Ammon's horn (tissue), 1 donor: ENCODE data around the gene MAGIX.
A peak's percentile ranks its signal among the peaks of the same experiment; 100 is the strongest.
"Not testable (repeated sequence)": the region's sequence is repeated elsewhere in the genome, so short reads cannot be mapped to it uniquely, and the experiment has no call there.

Experiments used
- DNase-seq: peaks from one replicate; pipeline ENCODE4 v3.0.0-alpha.2; 2016; ENCODE audit warnings: low spot score

MAGIX gene

DNA sequence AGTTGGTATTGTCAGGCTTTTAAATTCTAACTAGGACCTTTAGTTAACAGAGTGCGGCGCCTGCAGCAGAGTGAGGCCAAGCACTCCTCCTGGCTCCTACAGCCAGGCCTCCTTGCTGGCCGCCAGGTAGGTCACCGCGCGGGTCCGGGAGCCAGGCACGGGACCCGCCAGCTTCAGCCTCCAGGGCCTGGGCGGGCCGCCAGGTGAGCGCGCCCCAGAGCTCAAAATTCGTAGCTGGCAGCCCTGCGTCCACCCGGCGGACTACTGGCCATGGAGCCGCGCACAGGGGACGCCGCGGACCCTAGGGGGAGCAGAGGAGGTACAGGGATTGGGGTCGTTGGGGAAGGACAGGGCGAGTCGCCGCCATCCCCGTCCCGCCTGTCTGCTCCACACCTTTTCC lies at the start of gene MAGIX:
Gene MAGIX, plus strand, starts transcription at position 139 of the 400 bp plus-strand sequence. Its CDS starts 132 bp downstream, at position 271.
- no peak for DNase-seq

DNA sequence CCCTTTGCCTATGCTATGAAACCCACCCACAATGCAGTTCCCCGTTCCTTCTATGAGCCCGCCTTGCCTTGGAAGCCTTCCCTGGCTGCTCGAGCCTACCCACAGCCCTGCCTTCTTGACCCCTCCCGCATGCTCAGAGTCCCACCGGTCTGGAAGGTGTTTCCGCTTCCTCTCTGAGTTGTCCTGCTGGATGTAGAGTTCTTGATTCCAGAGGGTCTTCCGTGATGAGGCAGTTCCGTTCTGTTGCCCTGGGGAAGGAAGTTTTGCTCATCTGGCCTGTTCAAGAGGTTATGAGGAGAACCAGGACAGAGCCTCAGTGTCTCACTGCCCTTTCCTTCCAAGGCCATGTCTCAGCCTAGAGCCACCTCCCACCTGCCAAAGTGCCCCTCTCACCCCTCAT lies 46.5 kb upstream of the MAGIX start:
- DNase-seq, result no peak

DNA sequence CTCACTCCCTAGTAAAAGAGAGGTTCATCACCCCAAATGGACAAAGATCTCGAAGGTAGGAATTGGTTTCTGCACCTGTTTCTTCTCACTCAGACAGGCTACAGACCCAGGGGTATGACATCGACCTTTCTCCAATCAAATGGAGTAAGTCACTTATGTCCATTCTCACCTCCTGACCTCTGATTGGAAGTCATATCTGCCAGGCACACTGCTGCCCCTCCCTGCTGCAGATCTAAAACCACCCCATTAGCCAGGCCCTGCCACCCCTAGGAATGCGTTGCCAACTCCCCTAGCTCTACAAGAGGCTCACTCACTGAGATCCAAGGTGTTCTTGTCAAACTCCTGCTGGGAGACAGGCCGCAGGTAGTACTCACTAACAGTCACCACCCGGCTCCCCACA lies 45.8 kb upstream of the MAGIX start:
- DNase-seq, result no peak

DNA sequence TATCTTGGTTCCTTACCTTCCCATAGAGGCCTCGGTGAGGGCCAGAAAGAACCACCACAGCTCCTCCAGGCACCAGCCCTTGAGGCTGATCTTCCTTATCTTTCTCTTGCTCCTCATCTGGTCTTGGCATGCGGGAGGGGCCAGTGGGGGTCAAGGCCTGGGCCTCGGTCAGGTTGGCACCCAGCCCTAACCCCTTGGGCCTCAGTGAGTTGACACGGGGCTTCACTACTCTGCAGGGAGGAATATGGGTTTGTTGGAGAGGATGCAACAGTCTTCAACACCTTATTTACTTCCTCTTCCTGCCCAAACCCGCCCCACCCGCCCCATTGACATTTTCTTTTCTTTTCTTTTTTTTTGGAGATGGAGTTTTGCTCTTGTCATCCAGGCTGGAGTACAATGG lies 45.0 kb upstream of the MAGIX start:
- no peak for DNase-seq

DNA sequence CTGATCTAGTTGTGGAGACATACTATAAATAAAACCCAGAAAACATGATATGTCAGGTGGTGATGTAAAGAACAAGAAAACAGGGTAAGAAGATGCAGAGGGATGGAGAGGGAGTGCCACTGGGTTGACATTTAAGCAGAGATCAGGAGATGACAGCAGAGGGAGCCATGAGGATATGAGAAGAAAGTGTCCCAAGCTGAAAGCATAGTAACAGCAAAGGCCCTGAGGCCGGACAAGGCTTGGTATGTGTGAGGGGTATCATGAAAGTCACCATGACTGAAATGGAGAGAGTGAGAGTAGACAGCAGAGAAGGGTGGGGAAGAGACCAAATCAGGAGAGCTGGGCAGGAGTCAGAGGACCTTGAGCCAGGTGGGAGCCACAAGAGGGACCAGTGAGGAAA lies 42.5 kb upstream of the MAGIX start:
- no peak for DNase-seq

DNA sequence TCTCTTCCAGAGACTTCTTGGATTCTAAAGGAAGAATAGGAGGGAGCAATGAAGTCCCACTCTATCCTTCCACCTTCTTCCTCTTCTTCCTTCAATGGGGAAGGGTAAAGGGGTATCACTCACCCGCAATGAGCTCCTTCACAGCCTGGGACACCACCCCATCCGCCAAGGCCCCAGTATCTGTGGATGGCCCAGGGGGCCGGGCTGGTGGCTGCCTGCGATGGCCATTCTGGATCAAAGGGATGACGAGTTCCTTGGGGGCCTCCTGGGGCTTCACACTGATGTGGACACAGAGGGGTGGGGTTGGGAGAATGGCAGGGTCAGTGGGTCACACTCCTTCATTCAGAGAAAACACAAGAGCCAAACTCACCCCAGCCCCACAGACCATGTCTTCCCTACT lies 40.1 kb upstream of the MAGIX start:
- DNase-seq, result no peak

DNA sequence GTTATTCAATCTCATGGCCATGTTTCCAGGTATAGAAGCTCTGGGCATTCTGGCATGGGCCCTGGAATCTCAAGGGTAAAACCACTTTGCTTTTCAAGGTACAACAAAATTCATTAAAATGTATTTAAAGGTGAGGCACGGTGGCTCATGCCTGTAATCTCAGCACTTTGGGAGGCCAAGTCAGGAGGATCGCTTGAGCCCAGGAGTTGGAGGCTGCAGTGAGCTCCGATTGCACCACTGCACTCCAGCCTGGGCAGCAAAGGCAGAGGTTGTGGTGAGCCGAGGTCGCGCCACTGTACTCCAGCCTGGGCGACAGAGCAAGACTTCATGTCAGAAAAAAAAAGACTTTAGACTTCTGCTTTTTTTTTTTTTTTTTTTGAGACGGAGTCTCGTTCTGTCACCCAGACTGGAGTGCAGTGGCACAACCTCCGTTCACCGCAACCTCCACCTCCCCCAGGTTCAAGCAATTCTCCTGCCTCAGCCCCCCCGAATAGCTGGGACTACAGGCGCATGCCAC lies 34.8 kb upstream of the MAGIX start:
- not testable (repeated sequence) for DNase-seq

DNA sequence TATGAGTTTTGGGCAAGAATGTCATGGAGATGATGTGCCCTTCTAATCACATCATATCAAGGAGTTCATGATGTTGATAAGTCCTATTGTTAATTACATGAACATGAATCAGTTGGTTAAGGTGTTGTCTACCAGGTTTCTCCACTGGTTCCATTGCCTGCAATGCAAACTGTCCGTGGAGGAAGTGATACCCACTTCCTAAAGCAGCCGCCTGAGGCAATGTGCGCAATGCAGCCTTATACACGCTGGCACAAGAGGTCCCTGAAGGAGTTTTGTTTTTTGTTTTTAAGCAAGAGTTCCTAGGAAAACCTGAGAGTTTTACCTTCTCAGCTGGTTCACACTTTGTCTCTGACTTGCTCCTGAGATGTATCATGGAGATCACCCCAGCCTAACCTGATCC lies 33.1 kb upstream of the MAGIX start:
- no peak for DNase-seq

DNA sequence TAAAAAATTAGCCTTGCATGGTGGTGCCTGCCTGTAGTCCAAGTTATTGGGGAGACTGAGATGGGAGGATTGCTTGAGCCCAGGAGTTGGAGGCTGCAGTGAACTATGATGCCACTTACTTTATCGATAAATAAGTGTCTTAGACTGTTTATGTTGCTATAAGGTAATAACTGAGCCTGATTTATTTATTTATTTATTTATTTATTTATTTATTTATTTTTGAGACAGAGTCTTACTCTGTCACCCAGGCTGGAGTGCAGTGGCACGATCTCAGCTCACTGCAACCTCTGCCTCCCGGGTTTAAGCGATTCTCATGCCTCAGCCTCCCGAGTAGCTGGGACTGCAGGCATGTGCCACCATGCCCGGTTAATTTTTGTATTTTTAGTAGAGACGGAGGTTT lies 30.3 kb upstream of the MAGIX start:
- DNase-seq, result not testable (repeated sequence)

DNA sequence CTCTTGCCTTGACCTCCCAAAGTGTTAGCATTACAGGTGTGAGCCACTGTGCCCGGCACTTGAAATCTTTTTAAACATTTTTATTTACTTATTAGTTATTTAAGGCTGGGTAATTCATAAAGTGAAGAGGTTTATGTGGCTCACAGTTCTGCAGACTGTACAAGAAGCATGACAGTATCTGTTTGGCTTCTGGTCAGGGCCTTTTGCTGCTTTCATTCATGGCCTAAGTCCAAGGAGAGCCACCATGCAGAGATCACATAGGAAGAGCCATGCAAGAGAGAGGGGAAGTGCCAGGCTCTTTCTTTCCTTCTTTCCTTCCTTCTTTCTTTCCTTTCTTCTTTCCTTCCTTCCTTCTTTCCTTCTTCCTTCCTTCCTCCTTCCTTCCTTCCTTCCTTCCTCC lies 28.8 kb upstream of the MAGIX start:
- no peak for DNase-seq

DNA sequence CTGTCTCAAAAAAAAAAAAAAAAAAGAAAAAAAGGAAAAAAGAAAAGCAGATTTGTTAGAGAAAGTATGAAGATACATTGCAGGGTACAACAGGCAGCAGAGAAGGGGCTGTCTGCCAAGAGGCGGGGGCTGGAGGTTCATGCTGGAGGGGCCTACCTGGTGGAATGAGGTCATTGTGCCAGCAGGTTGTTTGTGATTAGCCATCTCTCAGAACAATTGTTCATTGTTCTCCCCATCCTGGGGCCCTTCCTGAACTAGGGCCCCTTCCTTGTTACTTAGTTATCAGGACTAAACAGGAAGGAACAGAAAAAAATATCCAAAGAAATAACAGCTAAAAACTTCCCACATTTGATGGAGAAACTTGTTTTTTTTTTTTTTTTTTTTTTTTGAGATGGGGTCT lies 25.1 kb upstream of the MAGIX start:
- no peak for DNase-seq

DNA sequence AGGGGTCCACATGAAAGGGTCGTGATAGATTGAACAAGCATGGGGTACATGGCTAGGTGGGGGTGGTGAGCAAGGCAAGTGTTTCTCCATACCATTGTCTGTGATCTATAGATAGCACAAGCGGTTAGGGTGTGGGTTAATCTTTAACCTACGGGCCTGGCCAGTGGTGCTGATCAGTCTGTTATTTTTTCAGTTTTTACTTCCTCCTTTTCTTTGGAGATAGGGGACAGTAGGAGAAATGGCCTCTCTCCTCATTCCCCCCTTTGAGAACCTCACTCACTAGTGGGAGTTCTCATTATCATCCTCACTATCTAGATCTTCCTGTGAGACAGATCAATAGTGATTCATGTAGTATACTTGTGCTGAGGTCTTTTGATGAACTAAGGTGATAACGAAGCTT lies 22.8 kb upstream of the MAGIX start:
- DNase-seq, result no peak

DNA sequence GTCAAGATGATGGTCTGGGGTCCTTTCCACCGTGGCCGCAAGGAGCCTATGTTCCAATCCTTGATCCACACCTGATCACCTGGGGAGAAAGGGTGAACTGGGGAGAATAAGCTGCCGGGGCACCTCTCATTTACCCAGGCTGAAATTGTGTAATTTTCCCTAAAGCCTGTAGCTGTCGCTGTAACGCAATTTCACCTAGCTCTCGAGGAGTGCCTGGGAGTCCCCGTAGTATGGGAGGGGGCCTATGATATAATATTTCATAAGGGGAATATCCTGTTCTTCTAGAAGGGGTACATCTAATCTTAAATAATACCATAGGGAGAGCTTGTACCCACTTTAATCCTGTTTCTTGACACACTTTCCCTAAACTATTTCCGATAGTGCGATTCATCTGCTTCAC lies 20.3 kb upstream of the MAGIX start:
- DNase-seq, result not testable (repeated sequence)

DNA sequence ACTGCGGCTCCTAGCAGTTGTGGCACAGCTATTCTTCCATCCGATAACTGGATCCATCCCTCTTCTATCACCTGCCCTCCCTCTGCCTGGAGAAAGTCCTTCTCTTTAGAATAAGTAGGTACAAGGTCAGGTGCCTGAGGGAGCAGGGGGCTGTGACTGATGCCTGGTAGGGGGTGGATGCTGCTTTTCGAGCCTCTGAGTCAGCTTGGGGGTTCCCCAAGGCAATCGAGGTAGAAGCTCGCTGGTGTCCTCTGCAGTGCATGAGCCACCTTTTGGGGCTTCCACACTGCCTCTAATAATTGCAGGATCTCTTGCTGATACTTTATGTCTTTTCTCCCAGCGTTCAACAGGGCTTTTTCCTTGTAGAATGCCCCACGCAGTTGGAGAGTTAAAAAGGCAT lies 19.4 kb upstream of the MAGIX start:
- not testable (repeated sequence) for DNase-seq

DNA sequence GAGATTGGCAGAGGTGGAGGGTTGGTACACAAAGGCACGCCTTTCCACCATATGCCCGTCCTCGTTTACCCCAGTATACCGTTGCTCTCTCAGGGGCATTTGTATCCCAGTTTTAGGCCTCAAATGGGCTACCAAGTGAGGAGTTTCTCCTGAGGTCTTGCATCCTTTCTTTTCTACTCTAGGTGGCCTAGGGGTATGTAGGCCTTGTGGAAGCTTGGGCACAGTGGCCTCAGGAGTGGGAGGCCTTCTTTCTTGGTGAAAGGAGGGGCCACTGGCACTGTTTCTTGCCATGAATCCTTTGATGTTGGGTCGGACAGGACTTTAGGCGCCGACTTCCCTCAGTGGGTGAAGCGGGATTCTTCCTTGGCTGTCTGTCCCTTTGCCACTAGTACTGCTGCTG lies 15.3 kb upstream of the MAGIX start:
- DNase-seq, result no peak

DNA sequence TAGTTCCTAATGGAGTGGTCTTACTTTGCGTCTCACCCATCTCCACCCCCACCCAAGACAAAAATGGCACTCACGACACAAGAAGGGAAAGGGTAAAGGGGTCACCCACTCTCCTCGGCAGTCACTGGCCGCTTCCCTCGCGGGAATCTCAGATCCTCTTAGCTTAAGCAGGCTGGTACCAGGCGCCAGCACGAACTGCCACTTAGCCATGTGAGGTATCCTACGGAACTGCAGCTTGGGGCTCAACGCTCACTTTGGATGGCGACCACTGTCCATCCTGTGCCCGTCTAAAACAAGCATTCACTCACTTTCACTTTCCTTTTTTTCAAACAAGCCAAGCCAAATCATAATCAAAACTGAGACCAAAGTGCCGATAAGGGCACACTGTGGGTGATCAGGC lies 14.6 kb upstream of the MAGIX start:
- DNase-seq, result no peak

DNA sequence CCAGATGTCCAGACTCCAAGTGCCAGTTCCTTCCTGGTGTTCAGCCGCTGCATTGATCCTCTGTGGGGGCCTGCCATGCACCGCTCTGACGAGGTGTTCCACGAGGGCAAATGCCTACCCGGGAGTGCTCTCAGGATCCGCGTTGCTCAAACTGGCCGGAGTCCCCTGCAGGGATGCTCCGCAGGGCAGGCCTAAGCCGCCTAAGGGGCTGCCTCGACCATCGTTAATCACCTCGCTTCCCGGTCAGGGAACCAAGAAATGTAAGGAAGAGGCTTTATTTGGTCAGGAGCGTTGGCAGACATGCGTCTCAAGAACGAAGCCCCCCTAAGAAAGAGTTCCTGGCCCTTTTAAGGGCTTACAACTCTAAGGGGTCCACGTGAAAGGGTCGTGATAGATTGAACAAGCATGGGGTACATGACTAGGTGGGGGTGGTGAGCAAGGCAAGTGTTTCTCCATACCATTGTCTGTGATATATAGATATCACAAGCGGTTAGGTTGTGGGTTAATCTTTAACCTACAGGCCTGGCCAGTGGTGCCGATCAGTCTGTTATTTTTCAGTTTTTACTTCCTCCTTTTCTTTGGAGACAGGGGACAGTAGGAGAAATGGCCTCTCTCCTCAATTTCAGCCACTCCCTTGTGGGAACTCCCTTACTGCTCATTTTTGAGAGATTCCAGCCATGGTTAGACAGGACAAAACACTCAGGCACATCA lies 14.0 kb upstream of the MAGIX start:
- DNase-seq, result not testable (repeated sequence)

DNA sequence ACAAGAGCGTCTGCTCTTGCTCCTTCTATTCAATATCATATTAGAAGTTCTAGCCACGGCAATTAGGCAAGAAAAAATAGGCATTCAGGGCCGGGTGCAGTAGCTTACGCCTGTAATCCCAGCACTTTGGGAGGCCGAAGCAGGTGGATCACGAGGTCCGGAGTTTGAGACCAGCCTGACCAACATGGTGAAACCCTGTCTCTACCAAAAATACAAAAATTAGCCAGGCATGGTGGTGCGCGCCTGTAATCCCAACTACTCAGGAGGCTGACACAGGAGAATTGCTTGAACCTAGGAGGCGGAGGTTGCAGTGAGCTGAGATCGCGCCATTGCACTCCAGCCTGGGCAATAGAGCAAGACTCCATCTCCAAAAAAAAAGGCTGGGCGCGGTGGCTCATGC lies 13.3 kb upstream of the MAGIX start:
- DNase-seq, result not testable (repeated sequence)

DNA sequence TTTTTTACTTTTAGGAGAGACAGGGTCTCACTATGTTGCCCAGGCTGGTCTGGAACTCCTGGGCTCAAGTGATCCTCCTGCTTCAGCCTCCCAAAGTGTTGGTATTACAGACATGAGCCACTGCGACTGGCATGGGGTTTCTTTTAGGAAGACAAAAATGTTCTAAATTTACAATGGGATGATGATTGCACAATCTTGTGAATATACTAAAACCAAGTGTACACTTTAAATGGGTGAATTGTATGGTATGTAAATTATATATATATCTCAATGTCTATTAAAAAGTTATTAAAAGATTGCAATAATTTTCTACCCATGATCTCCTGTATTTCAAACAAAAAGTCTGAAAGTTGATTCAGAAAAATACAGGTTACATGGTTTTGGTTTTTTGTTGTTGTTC lies 9.1 kb upstream of the MAGIX start:
- DNase-seq, result no peak

DNA sequence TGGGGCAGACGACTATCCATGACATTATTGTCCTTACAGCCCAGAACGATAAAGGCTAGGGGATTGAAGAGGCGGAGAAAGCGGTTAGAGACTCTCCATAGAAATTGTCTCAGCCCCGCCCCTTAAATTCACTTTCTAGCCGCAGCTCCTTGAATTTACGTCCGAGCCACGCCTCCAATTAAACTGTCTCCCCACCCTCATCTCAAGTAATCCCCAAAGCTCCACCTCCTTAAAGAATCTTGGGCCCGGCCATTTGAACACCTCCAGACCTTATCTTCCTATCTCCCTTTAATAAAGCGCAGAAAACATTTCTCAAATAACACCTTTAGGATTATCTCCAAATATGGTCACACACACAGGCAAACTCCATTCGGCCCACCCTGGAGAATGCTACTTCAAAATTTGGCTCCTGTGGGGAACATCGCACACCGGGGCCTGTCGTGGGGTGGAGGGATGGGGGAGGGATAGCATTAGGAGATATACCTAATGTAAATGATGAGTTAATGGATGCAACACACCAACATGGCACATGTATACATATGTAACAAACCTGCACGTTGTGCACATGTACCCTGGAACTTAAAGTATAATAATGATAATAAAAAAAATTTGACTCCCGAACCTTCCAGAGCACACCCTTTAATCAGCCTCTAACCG lies 7.2 kb upstream of the MAGIX start:
- peak; percentile 25 for DNase-seq

DNA sequence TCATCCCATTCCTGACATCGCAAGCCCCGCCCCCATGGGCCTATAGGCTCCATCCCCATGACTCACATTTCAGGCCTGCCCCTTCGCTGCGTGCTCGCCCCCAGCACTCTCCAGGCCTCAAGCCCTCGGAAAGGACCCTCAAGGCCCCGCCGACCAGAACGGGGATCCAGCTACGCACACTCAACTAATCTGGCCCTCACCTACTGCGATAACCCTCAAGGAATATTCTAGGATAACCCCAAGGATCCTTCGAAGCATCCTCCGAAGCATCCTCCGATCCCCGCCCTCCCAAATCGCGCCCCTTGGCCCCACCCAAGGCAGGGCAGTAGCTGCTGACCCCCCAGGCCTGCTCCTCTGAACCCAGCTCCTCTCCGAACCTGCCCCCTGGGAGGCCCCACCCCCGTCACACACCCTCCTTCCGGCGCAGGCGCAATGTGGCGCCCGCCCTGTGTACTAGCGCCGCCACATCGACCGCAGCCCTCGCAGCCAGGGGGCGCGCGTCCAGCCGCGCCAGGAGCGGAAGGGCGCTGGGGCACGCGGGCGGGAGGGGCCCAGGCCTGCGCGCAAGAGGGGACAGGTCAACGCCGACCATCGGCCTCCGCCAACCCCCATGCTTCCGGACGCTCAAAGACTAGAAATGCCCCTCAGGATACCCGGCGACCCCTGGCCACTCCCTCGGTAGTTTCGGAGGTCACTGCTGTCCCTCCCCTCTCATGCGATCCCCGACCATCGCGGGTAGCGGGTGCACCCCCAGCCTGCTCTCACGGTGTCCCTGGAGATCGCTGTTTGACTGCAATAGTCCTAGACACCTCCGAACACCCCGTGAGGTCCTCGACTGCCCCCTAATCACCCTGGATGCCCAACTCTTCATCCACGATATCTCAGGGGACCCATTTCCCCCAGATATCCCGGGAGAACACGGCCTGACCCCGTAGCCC lies 6.4 kb upstream of the MAGIX start:
- peak; percentile 88 for DNase-seq

DNA sequence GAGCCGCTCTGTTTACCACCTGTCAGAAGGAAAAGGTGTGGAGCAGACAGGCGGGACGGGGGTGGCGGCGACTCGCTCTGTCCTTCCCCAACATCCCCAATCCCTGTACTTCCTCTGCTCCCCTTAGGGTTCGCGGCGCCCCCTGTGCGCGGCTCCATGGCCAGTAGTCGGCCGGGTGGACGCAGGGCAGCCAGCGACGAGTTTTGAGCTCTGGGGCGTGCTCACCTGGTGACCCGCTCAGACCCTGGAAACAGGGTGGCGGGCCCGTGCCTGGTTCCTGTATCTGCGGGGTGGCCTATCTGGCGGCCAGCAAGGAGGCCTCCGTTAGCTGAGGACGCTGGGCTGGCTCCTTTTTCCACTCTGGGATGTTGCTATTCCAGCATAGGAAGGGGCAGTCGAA lies 5.4 kb upstream of the MAGIX start:
- no peak for DNase-seq

DNA sequence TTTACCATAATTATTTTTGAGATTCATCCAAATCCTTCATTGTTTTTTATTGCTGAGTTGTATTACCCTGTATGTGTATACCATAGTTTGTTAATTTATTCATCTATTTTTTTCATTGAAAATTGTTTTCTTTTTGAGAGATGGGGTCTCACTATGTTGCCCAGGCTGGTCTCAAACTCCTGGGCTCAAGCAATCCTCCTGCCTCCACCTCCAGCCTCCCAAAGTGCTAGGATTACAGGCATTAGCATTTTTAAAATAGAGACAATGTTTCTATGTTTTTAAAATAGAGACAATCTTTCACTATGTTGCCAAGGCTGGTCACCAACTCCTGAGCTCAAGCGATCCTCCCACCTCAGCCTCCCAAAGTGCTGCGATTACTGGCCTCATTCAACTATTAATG lies 1.6 kb upstream of the MAGIX start:
- DNase-seq, result no peak
